SK-N-SH treated with all-trans-retinoic acid at 6 μM for 48 hours (cell line): ENCODE measurements around the gene DPM3.

Source experiments
- ARNTL ChIP-seq: fragments of 450-650 bp; formaldehyde crosslinking; IDR thresholded peaks from 2 replicates; pipeline ENCODE4 v1.5.0; 2020; ENCODE audit warnings: low read depth, mild to moderate bottlenecking, moderate library complexity, borderline replicate concordance
- CSDC2 ChIP-seq: fragments of 250-450 bp; sonication (Bioruptor Pico); IDR thresholded peaks from 2 replicates; pipeline ENCODE4 v1.5.0; 2020; ENCODE audit warnings: mild to moderate bottlenecking, moderate library complexity
- ISL1 ChIP-seq: fragments of 250-450 bp; sonication (Bioruptor Pico); IDR thresholded peaks from 2 replicates; pipeline ENCODE4 v2.1.2; 2022; ENCODE audit warnings: mild to moderate bottlenecking, moderate library complexity
- PATZ1 ChIP-seq: fragments of 250-450 bp; sonication (Bioruptor Pico); IDR thresholded peaks from 2 replicates; pipeline ENCODE4 v1.8.0; 2020; ENCODE audit warnings: mild to moderate bottlenecking, moderate library complexity, borderline replicate concordance
- RARB ChIP-seq: fragments of 250-450 bp; sonication (Bioruptor Pico); IDR thresholded peaks from 2 replicates; pipeline ENCODE4 v1.8.0; 2021; ENCODE audit warnings: mild to moderate bottlenecking, moderate library complexity
- TOX ChIP-seq: fragments of 250-450 bp; sonication (Bioruptor Pico); IDR thresholded peaks from 2 replicates; pipeline ENCODE4 v1.8.0; 2021; ENCODE audit warnings: mild to moderate bottlenecking, moderate library complexity, borderline replicate concordance
- ZNF70 ChIP-seq: fragments of 450-650 bp; formaldehyde crosslinking; IDR thresholded peaks from 2 replicates; pipeline ENCODE4 v1.5.0; 2020; ENCODE audit warnings: mild to moderate bottlenecking, moderate library complexity
- ZNF8 ChIP-seq: fragments of 450-650 bp; formaldehyde crosslinking; IDR thresholded peaks from 2 replicates; pipeline ENCODE4 v1.5.0; 2020; ENCODE audit warnings: mild to moderate bottlenecking, moderate library complexity
- TF ChIP-seq, protein P1 (sequence below): fragments of 250-450 bp; sonication (Bioruptor Pico); IDR thresholded peaks from 2 replicates; pipeline ENCODE4 v1.5.1; 2020; ENCODE audit warnings: low read depth, mild to moderate bottlenecking, moderate library complexity

DNA sequence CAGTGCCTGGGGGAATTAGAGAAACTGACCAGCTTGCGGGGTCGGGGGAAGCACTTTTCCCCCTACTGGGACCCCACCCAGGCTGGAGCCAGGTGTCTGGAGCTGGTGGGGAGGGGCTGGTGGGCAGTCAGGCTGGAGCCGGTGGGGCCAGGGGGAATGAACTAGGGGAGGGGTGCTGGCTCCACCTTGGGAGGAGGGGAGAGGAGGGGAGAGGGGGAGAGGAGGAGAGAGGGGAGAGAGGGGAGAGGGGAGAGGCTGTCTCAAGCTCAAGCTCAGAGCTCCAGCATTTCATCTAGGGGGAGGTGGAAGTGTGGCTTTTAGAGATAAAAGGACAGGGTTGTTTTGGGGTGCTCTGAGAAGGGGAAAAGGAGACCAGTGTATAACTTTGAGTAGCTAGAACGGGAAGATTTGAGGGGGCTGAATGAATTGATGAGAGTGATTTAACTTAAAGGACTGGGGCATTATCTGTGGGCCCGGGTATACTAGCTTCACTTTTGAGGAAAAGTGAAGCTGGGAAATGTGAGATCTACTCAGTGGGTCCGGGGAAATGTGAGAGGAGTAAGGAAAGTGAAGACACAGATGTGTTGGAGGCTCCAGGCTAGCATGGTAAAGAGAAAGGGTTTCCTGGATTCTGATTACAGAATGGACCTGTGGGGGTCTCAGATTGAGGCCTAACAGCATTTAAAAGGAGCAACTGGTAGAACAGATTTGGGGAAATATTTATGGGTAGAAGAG is 9.9 kb downstream of the DPM3 start:
- TF ChIP-seq ARNTL (CRISPR knock-in tag) (no peak), CSDC2 (CRISPR knock-in tag) (no peak), ZNF70 (CRISPR knock-in tag) (no peak), ISL1 (no peak), TOX (CRISPR knock-in tag) (no peak), PATZ1 (no peak), ZNF8 (CRISPR knock-in tag) (no peak), RARB (CRISPR knock-in tag) (no peak)
- TF ChIP-seq, protein P1, sequence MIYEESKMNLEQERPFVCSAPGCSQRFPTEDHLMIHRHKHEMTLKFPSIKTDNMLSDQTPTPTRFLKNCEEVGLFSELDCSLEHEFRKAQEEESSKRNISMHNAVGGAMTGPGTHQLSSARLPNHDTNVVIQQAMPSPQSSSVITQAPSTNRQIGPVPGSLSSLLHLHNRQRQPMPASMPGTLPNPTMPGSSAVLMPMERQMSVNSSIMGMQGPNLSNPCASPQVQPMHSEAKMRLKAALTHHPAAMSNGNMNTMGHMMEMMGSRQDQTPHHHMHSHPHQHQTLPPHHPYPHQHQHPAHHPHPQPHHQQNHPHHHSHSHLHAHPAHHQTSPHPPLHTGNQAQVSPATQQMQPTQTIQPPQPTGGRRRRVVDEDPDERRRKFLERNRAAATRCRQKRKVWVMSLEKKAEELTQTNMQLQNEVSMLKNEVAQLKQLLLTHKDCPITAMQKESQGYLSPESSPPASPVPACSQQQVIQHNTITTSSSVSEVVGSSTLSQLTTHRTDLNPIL (CRISPR knock-in tag) = no peak
